ENCODE results near the gene EYA2.
"Not testable (repeated sequence)": the region's sequence is repeated elsewhere in the genome, so short reads cannot be mapped to it uniquely, and the experiment has no call there.

EYA2 gene

GRCh38 chr20:47189060-47189459, 294.4 kb downstream of the EYA2 start:
- no peak for DNase-seq

- DNase-seq: no peak
These were observed 296.5 kb downstream of the EYA2 start for GRCh38 chr20:47191074-47191673.

GRCh38 chr20:47191956-47192355, 297.3 kb downstream of the EYA2 start:
- DNase-seq: no peak

GRCh38 chr20:47195573-47195972, 300.9 kb downstream of the EYA2 start:
- no peak for DNase-seq

- peak; percentile 83 to 86 for DNase-seq
These were observed 301.7 kb downstream of the EYA2 start for GRCh38 chr20:47196091-47197081.

GRCh38 chr20:47198254-47198671, 303.6 kb downstream of the EYA2 start:
- DNase-seq: peak; percentile 53 to 62

GRCh38 chr20:47198996-47199552, 304.4 kb downstream of the EYA2 start:
- DNase-seq: no peak

GRCh38 chr20:47201074-47201730, 306.6 kb downstream of the EYA2 start:
- DNase-seq: no peak

- DNase-seq: no peak
These were observed 308.4 kb downstream of the EYA2 start for GRCh38 chr20:47202733-47203667.

- no peak for DNase-seq
These were observed 309.6 kb downstream of the EYA2 start for GRCh38 chr20:47204008-47204849.

GRCh38 chr20:47204850-47205122, 310.1 kb downstream of the EYA2 start:
- not testable (repeated sequence) for DNase-seq

GRCh38 chr20:47205577-47206123, 311.0 kb downstream of the EYA2 start:
- peak in 1 of 2 donors; percentile 7 for DNase-seq

GRCh38 chr20:47206552-47206951, 311.9 kb downstream of the EYA2 start:
- DNase-seq: not testable (repeated sequence)

- no peak for DNase-seq
These were observed 312.5 kb downstream of the EYA2 start for GRCh38 chr20:47206962-47207641.

GRCh38 chr20:47208534-47209174, 314.0 kb downstream of the EYA2 start:
- no peak for DNase-seq

GRCh38 chr20:47209982-47210381, 315.3 kb downstream of the EYA2 start:
- DNase-seq: no peak

- no peak for DNase-seq
These were observed 315.8 kb downstream of the EYA2 start for GRCh38 chr20:47210470-47210869.

GRCh38 chr20:47211036-47211435, 316.4 kb downstream of the EYA2 start:
- no peak for DNase-seq

- no peak for DNase-seq
These were observed 318.1 kb downstream of the EYA2 start for GRCh38 chr20:47212606-47213207.
